ENCODE data around the gene ABCA10. TPM values are rescaled to one million over a fixed set of nuclear protein-coding genes. Genes with fewer than 3 reads are reported as not detected.
A peak's percentile ranks its signal among the peaks of the same experiment; 100 is the strongest.

Gene ABCA10
- total RNA-seq, 4 donors from 2014 or later, result 2.6 to 39.3 (median 5.2) TPM

- H3K9me3 ChIP-seq, result no peaks in the 10 kb centered on the region
- H3K27ac ChIP-seq, result peak overlapping the region in 3 of 4 donors; percentile 51 to 70 (median 62)
- peaks cover 0 to 42% of the 10 kb centered on the region in 2 donors for H3K36me3 ChIP-seq
- in situ Hi-C loops (cut with MboI; ENCODE audit: low sequenced_read_pairs in 4 of 4) (no loop called here), intact Hi-C loops (cut with DNase I; ENCODE audit: low total_unique reads) (no loop called here)
- no peak for TF ChIP-seq CTCF (IDR thresholded peaks at IDR 0.05 in 4 of 5, conservative IDR thresholded peaks at IDR 0.05 in 1 of 5)
- TF ChIP-seq POLR2A (IDR thresholded peaks at IDR 0.05), result no peak
- no peak overlapping the region for H3K4me3 ChIP-seq
- peaks cover 14 to 19% of the 10 kb centered on the region in 2 donors for H3K4me1 ChIP-seq
- DNase-seq, result no peak
- no peaks in the 10 kb centered on the region for H3K27me3 ChIP-seq
- ATAC-seq, result no peak
Observed at GRCh38 chr17:69268543-69269014, 40.0 kb upstream of the ABCA10 start.

GRCh38 chr17:69267219-69267618 is 38.6 kb upstream of the ABCA10 start:
- intact Hi-C loops (cut with DNase I; ENCODE audit: low total_unique reads), result no loop called here
- no peak for ATAC-seq
- TF ChIP-seq POLR2A (IDR thresholded peaks at IDR 0.05), result no peak
- Histone ChIP-seq H3K36me3 (peaks cover 0 to 51% of the 10 kb centered on the region in 2 donors), H3K27ac (no peak overlapping the region), H3K9me3 (no peaks in the 10 kb centered on the region), H3K27me3 (no peaks in the 10 kb centered on the region), H3K4me3 (no peak overlapping the region), H3K4me1 (peaks cover 14 to 19% of the 10 kb centered on the region in 2 donors)
- in situ Hi-C loops (cut with MboI; ENCODE audit: low sequenced_read_pairs in 4 of 4), result no loop called here
- no peak for DNase-seq

GRCh38 chr17:69265873-69266272 is 37.2 kb upstream of the ABCA10 start:
- no peak for TF ChIP-seq POLR2A (IDR thresholded peaks at IDR 0.05)
- TF ChIP-seq CTCF (IDR thresholded peaks at IDR 0.05 in 4 of 5, conservative IDR thresholded peaks at IDR 0.05 in 1 of 5), result no peak
- Histone ChIP-seq H3K27ac (no peak overlapping the region), H3K9me3 (no peaks in the 10 kb centered on the region), H3K27me3 (no peaks in the 10 kb centered on the region), H3K4me1 (peaks cover 14 to 19% of the 10 kb centered on the region in 2 donors), H3K4me3 (no peak overlapping the region), H3K36me3 (peaks cover 3 to 58% of the 10 kb centered on the region in 2 donors)
- in situ Hi-C loops (cut with MboI; ENCODE audit: low sequenced_read_pairs in 4 of 4), result no loop called here
- no peak for DNase-seq
- no peak for ATAC-seq
- intact Hi-C loops (cut with DNase I; ENCODE audit: low total_unique reads), result no loop called here

GRCh38 chr17:69254187-69254586 is 25.6 kb upstream of the ABCA10 start:
- Histone ChIP-seq H3K27me3 (no peaks in the 10 kb centered on the region), H3K4me3 (no peak overlapping the region), H3K27ac (peak overlapping the region in 1 of 4 donors; percentile 12), H3K9me3 (no peaks in the 10 kb centered on the region), H3K36me3 (peaks cover 5 to 91% of the 10 kb centered on the region in 2 donors), H3K4me1 (no peaks in the 10 kb centered on the region)
- ATAC-seq, result no peak
- no peak for DNase-seq
- in situ Hi-C loops (cut with MboI; ENCODE audit: low sequenced_read_pairs in 4 of 4) (no loop called here), intact Hi-C loops (cut with DNase I; ENCODE audit: low total_unique reads) (no loop called here)
- no peak for TF ChIP-seq POLR2A (IDR thresholded peaks at IDR 0.05)
- TF ChIP-seq CTCF (IDR thresholded peaks at IDR 0.05 in 4 of 5, conservative IDR thresholded peaks at IDR 0.05 in 1 of 5), result no peak

GRCh38 chr17:69250641-69251040 is 22.0 kb upstream of the ABCA10 start:
- intact Hi-C loops (cut with DNase I; ENCODE audit: low total_unique reads), result no loop called here
- in situ Hi-C loops (cut with MboI; ENCODE audit: low sequenced_read_pairs in 4 of 4), result no loop called here
- ATAC-seq, result no peak
- DNase-seq, result no peak
- TF ChIP-seq CTCF (IDR thresholded peaks at IDR 0.05 in 4 of 5, conservative IDR thresholded peaks at IDR 0.05 in 1 of 5), result no peak
- no peak for TF ChIP-seq POLR2A (IDR thresholded peaks at IDR 0.05)
- Histone ChIP-seq H3K4me1 (no peaks in the 10 kb centered on the region), H3K4me3 (no peak overlapping the region), H3K27me3 (no peaks in the 10 kb centered on the region), H3K9me3 (no peaks in the 10 kb centered on the region), H3K36me3 (peaks cover 2 to 88% of the 10 kb centered on the region in 2 donors), H3K27ac (peak overlapping the region in 2 of 4 donors; percentile 12 to 57)
